Cardiac muscle cell (in vitro differentiated cells and primary cell): ENCODE results near the gene C6orf132. TPM values are rescaled to one million over a fixed set of nuclear protein-coding genes. Genes with fewer than 3 reads are reported as not detected.

ENCODE experiments used
- DNase-seq, 2 donors: peaks; one replicate each; pipeline versions ENCODE4 v3.0.0 to v3.0.0-alpha.2; 2010 to 2017; ENCODE audit warnings: low read depth in 1 of 2, low spot score in 1 of 2
- H3K27ac ChIP-seq: fragments of 200-600 bp; sonication (generic); 2 replicates; pipeline ENCODE4 v1.5.1; 2016
- H3K27me3 ChIP-seq: fragments of 200-600 bp; sonication (generic); 2 replicates; pipeline ENCODE4 v1.6.0; 2016; ENCODE audit warnings: control low read depth
- H3K36me3 ChIP-seq: fragments of 200-600 bp; sonication (generic); 2 replicates; pipeline ENCODE4 v1.5.1; 2016; ENCODE audit warnings: control low read depth
- H3K4me1 ChIP-seq: fragments of 200-600 bp; sonication (generic); 2 replicates; pipeline ENCODE4 v1.8.1; 2017; ENCODE audit warnings: low read depth, mild to moderate bottlenecking, mixed run types
- H3K4me3 ChIP-seq: fragments of 200-600 bp; sonication (generic); 2 replicates; pipeline ENCODE4 v1.5.1; 2016; ENCODE audit warnings: mild to moderate bottlenecking
- H3K9me3 ChIP-seq: fragments of 200-600 bp; sonication (generic); 2 replicates; pipeline ENCODE4 v1.5.1; 2017; ENCODE audit warnings: low read depth, mild to moderate bottlenecking, control low read depth
- polyA plus RNA-seq: library from polyadenylated mRNA; unstranded; fragments of >200 nt; fragmentation: Nextera tagmentation; extraction: Ambion mirVana; gene quantifications from 2 replicates; pipeline ENCODE4 v1.2.1, GENCODE V29; 2016
- total RNA-seq: library from RNA; depleted of rRNA; stranded (reverse); fragments of >200 nt; gene quantifications from 2 replicates; pipeline ENCODE4 v1.2.3, GENCODE V29; 2016
- TF ChIP-seq, protein P1 (sequence below): IDR thresholded peaks from 2 replicates; pipeline ENCODE4 v1.5.1; 2012; ENCODE audit warnings: low read depth, mild to moderate bottlenecking, low read length

C6orf132 gene
- total and polyA plus RNA-seq, 2 experiments from 2014 or later, result 0.56 to 2.7 TPM

DNA sequence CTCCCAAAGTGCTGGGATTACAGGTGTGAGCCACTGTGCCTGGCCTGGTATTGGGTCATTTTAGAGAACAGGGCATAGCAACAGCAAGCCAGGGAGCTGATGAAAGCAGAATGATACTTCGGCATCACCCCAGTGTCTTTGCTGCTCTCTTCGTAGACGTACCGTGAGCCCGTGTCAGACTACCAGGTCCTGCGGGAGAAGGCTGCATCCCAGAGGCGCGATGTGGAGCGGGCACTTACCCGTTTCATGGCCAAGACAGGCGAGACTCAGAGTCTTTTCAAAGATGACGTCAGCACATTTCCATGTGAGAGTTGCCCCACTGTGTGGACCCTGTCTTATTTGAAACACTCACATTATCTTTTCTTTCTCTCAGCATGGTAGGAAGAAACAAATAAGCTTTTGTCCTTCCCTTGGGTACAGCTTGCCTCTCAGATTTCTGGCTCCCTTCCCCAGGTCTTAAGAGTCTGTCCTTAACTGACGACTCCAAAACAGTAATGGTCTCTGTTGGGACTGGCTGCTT is 76.2 kb downstream of the C6orf132 start:
- Histone ChIP-seq H3K36me3 (peaks cover 60% of the 10 kb centered on the region), H3K9me3 (no peaks in the 10 kb centered on the region), H3K4me1 (no peaks in the 10 kb centered on the region), H3K27ac (no peak overlapping the region), H3K4me3 (no peak overlapping the region), H3K27me3 (no peaks in the 10 kb centered on the region)
- DNase-seq, result no peak
- TF ChIP-seq, protein P1, sequence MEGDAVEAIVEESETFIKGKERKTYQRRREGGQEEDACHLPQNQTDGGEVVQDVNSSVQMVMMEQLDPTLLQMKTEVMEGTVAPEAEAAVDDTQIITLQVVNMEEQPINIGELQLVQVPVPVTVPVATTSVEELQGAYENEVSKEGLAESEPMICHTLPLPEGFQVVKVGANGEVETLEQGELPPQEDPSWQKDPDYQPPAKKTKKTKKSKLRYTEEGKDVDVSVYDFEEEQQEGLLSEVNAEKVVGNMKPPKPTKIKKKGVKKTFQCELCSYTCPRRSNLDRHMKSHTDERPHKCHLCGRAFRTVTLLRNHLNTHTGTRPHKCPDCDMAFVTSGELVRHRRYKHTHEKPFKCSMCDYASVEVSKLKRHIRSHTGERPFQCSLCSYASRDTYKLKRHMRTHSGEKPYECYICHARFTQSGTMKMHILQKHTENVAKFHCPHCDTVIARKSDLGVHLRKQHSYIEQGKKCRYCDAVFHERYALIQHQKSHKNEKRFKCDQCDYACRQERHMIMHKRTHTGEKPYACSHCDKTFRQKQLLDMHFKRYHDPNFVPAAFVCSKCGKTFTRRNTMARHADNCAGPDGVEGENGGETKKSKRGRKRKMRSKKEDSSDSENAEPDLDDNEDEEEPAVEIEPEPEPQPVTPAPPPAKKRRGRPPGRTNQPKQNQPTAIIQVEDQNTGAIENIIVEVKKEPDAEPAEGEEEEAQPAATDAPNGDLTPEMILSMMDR, result no peak

DNA sequence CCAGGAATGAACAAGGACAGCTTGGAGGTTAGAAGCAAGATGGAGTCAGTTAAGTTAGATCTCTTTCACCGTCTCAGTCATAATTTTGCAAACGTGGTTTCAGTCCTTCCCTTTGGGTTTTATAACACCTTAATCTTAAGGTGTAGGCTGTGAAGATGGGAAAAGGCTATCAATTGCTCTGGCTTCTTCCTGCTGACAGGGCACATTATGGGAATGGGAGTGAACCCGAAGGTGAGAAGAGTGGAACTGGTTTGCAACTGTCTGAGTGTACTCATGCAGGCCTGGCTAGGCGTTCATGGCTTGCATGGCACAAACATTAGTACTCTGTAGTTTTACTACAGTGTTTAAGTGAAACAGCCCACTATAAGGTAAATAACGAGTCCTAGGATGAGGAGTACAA is 82.7 kb downstream of the C6orf132 start:
- DNase-seq, result no peak
- Histone ChIP-seq H3K36me3 (peaks cover 77% of the 10 kb centered on the region), H3K9me3 (no peaks in the 10 kb centered on the region), H3K4me1 (no peaks in the 10 kb centered on the region), H3K27me3 (no peaks in the 10 kb centered on the region), H3K27ac (no peak overlapping the region), H3K4me3 (no peak overlapping the region)
- TF ChIP-seq, protein P1, result no peak

DNA sequence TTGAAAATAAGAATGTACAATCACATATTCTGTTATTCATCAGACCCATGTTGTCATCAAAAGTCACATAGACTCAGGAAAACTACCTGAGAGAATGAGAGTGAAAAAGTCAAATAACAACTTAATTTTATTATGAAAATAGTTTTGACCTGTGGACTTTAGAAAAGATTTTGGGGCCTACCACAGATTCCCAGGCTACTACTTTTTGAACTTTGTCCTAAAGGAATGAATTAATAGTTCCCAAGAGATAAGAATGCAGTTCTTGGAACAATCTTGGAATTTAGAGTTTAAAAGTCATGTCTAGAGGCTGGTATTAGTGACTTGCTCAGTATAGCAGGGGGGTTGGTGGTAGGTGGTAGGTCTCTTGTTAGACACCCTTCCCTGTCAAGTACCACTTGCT is 88.8 kb downstream of the C6orf132 start:
- DNase-seq, result no peak
- H3K27me3 ChIP-seq, result no peaks in the 10 kb centered on the region
- no peak overlapping the region for H3K4me3 ChIP-seq
- no peaks in the 10 kb centered on the region for H3K9me3 ChIP-seq
- H3K36me3 ChIP-seq, result peaks cover 42% of the 10 kb centered on the region
- TF ChIP-seq, protein P1, result no peak
- H3K4me1 ChIP-seq, result peaks cover 8% of the 10 kb centered on the region
- no peak overlapping the region for H3K27ac ChIP-seq

DNA sequence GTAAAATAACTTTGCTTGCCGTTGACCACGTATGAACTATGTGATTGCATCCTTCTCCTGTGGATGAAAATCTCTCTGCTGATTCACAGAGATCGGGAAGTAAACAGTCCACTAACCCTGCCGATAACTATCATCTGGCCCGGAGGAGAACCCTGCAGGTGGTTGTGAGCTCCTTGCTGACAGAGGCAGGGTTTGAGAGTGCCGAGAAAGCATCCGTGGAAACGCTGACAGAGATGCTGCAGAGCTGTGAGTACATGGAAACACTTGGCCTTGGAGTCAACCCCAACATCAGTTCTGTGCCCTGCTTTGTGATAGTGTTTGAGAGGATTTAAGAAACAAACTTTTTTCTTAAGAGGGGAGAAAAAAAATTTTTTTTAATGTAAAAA is 91.2 kb downstream of the C6orf132 start:
- TF ChIP-seq, protein P1, result no peak
- H3K27me3 ChIP-seq, result peaks cover 21% of the 10 kb centered on the region
- DNase-seq, result no peak
- peaks cover 8% of the 10 kb centered on the region for H3K4me1 ChIP-seq
- peaks cover 21% of the 10 kb centered on the region for H3K36me3 ChIP-seq
- peak overlapping the region; percentile 78 for H3K4me3 ChIP-seq
- no peaks in the 10 kb centered on the region for H3K9me3 ChIP-seq
- peak overlapping the region; percentile 98 for H3K27ac ChIP-seq

Other genes starting within 250 kb of the C6orf132 start
- 3.7 and 8.5 TPM in 2 replicates for gene USP49, start 247.2 kb downstream of the C6orf132 start, total RNA-seq
- 5.0 and 5.4 TPM in 2 replicates for gene USP49, start 247.2 kb downstream of the C6orf132 start, polyA plus RNA-seq
- 18.0 and 18.5 TPM in 2 replicates for gene MED20, start 221.5 kb downstream of the C6orf132 start, total RNA-seq
- 28.1 and 30.2 TPM in 2 replicates for gene MED20, start 221.5 kb downstream of the C6orf132 start, polyA plus RNA-seq
- 18.3 and 32.6 TPM in 2 replicates for gene BYSL, start 221.1 kb downstream of the C6orf132 start, total RNA-seq
- 30.7 and 40.2 TPM in 2 replicates for gene BYSL, start 221.1 kb downstream of the C6orf132 start, polyA plus RNA-seq
- gene CCND3, start 200.8 kb downstream of the C6orf132 start, total RNA-seq, result 20.0 and 21.1 TPM in 2 replicates
- 23.9 and 43.1 TPM in 2 replicates for gene CCND3, start 200.8 kb downstream of the C6orf132 start, polyA plus RNA-seq
- 26.7 and 31.6 TPM in 2 replicates for gene TAF8, start 92.1 kb downstream of the C6orf132 start, total RNA-seq
- gene TAF8, start 92.1 kb downstream of the C6orf132 start, polyA plus RNA-seq, result 18.3 and 25.8 TPM in 2 replicates
- gene GUCA1A, start 30.7 kb upstream of the C6orf132 start, total RNA-seq, result 0.25 and 0.63 TPM in 2 replicates
- gene GUCA1A, start 30.7 kb upstream of the C6orf132 start, polyA plus RNA-seq, result 0.75 and 1.1 TPM in 2 replicates
- 0.81 and 1.3 TPM in 2 replicates for gene GUCA1B, start 52.3 kb upstream of the C6orf132 start, total RNA-seq
- gene GUCA1B, start 52.3 kb upstream of the C6orf132 start, polyA plus RNA-seq, result 1.0 TPM in 1 of 2 replicates, not detected in the other
- 15.8 and 20.6 TPM in 2 replicates for gene MRPS10, start 75.2 kb upstream of the C6orf132 start, total RNA-seq
- 37.8 and 39.8 TPM in 2 replicates for gene MRPS10, start 75.2 kb upstream of the C6orf132 start, polyA plus RNA-seq